NCI-H1417 (cell line): Measurements from ENCODE around the gene PHC3.

Experiments used
- DNase-seq, 3 experiments: peaks; one replicate each; lab custom pipeline; 2025; lab: John Stamatoyannopoulos, UW

PHC3 gene

GRCh38 chr3:170043506-170043905 is 138.0 kb downstream of the PHC3 start:
- no peak for DNase-seq

- peak in 2 of 3 experiments; percentile 30 to 59 for DNase-seq
Observed at GRCh38 chr3:170040418-170040817, 141.1 kb downstream of the PHC3 start.

DNA sequence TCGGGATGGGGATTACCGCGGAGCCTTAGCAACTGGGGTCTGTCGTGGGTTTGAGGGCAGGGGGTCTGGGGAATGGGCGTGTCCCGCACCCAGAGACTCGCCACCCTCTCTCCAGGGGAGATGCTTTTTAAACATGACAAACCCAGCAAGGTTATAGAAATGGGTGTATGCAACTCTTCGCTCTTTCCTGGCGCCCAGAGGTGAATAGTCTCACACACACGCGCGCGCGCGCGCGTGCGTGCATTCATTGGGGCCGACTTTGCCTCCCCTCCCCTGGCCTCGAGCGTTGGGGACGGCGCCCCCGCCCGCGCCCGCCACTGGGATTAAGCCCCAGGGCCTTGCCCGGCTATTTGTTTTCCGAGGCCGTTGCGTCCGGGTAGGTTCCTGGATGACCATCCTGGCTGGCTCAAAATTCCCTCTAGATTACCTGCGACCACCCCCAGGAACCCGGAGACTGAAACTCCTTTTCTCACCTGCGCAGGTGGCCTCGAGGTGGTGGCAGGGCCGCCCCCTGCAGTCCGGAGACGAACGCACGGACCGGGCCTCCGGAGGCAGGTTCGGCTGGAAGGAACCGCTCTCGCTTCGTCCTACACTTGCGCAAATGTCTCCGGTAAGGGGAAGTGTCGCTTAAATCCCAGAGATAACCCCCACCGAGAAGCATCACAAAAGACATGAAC is 143.0 kb downstream of the PHC3 start:
- peak in 2 of 3 experiments; percentile 83 for DNase-seq
